NB4 (cell line): ENCODE results near the gene MYOM1.

ENCODE experiments used
- CTCF ChIP-seq: IDR thresholded peaks from one replicate; pipeline ENCODE4 v1.5.1; 2012; ENCODE audit warnings: low read depth, low read length
- MAX ChIP-seq: IDR thresholded peaks from 2 replicates; pipeline ENCODE4 v1.6.1; 2011; ENCODE audit warnings: low read depth, low read length
- POLR2A ChIP-seq: IDR thresholded peaks from 2 replicates; pipeline ENCODE4 v1.6.1; 2011; ENCODE audit warnings: mild to moderate bottlenecking; ENCODE audit not compliant: insufficient read length; ENCODE audit errors: extremely low read depth

GRCh38 chr18:3218819-3219218, 949 bp downstream of the MYOM1 start:
- TF ChIP-seq CTCF (no peak), POLR2A (no peak), MAX (no peak)
